Endothelial cell of umbilical vein (primary cell): ENCODE results near the gene TGM6.

Experiments used
- CTCF ChIP-seq, 2 donors: IDR thresholded peaks; 1 replicate in 1 of 2; 2 replicates in 1 of 2; pipeline ENCODE4 v1.5.1; 2011; ENCODE audit warnings: low read length in 2 of 2, mild to moderate bottlenecking in 2 of 2, moderate library complexity in 2 of 2, control low read depth in 1 of 2, inconsistent platforms in 1 of 2, low read depth in 1 of 2; ENCODE audit not compliant: insufficient read depth in 1 of 2; ENCODE audit errors: extremely low read depth in 1 of 2
- EZH2 ChIP-seq: IDR thresholded peaks from 2 replicates; pipeline ENCODE4 v1.6.1; 2012; ENCODE audit warnings: borderline replicate concordance, low read depth, mild to moderate bottlenecking, moderate library complexity, low read length, inconsistent platforms; ENCODE audit not compliant: severe bottlenecking
- MAX ChIP-seq: IDR thresholded peaks from 2 replicates; pipeline ENCODE4 v1.6.1; 2011; ENCODE audit not compliant: insufficient read depth, insufficient read length
- MYC ChIP-seq: IDR thresholded peaks from one replicate; pipeline ENCODE4 v1.6.1; 2011; ENCODE audit warnings: mild to moderate bottlenecking, low read depth, low read length
- POLR2A ChIP-seq: IDR thresholded peaks from 2 replicates; pipeline ENCODE4 v1.6.1; 2012; ENCODE audit warnings: low read depth, mild to moderate bottlenecking, control low read depth, low read length
- POLR2AphosphoS5 ChIP-seq: IDR thresholded peaks from 2 replicates; pipeline ENCODE4 v1.6.1; 2012; ENCODE audit warnings: low read depth, mild to moderate bottlenecking, control low read depth, low read length, moderate library complexity; ENCODE audit not compliant: insufficient read depth

GRCh38 chr20:2465100-2465499, 84.4 kb downstream of the TGM6 start:
- TF ChIP-seq MAX (no peak), POLR2AphosphoS5 (no peak), CTCF (IDR thresholded peaks at IDR 0.05; ENCODE audit: extremely low read depth in 1 of 2, insufficient read depth in 1 of 2, low read depth in 1 of 2, low read length in 2 of 2) (no peak), POLR2A (no peak), EZH2 (no peak), MYC (no peak)
